BLaER1 (cell line): ENCODE results near the gene ADAMTSL2.
A peak's percentile ranks its signal among the peaks of the same experiment; 100 is the strongest.

Source experiments
- H3K27ac ChIP-seq: shearing (Covaris generic); formaldehyde crosslinking; 2 replicates; pipeline ENCODE4 v1.8.1; 2022
- H3K27me3 ChIP-seq: shearing (Covaris generic); formaldehyde crosslinking; 2 replicates; pipeline ENCODE4 v1.8.1; 2022
- H3K36me3 ChIP-seq: shearing (Covaris generic); formaldehyde crosslinking; 2 replicates; pipeline ENCODE4 v1.8.1; 2022
- H3K4me1 ChIP-seq: shearing (Covaris generic); formaldehyde crosslinking; 2 replicates; pipeline ENCODE4 v1.8.1; 2022
- H3K4me2 ChIP-seq: shearing (Covaris generic); formaldehyde crosslinking; 2 replicates; pipeline ENCODE4 v1.8.1; 2022
- H3K4me3 ChIP-seq: shearing (Covaris generic); formaldehyde crosslinking; 2 replicates; pipeline ENCODE4 v1.8.1; 2022
- H3K9ac ChIP-seq: shearing (Covaris generic); formaldehyde crosslinking; 2 replicates; pipeline ENCODE4 v1.8.1; 2022
- H3K9me3 ChIP-seq: shearing (Covaris generic); formaldehyde crosslinking; 2 replicates; pipeline ENCODE4 v1.8.1; 2022
- H4K20me1 ChIP-seq: shearing (Covaris generic); formaldehyde crosslinking; 2 replicates; pipeline ENCODE4 v1.8.1; 2022
- Cebpa-rat ChIP-seq: shearing (Covaris generic); IDR thresholded peaks from 2 replicates; pipeline ENCODE4 v1.8.1; 2022

Gene ADAMTSL2

GRCh38 chr9:133534346-133535291, at the start of gene ADAMTSL2:
ADAMTSL2 (plus strand) TSS chr9:133534704; CDS start chr9:133536713, 2,009 bp downstream.
- H3K36me3 ChIP-seq, result no peaks in the 10 kb centered on the region
- no peaks in the 10 kb centered on the region for H4K20me1 ChIP-seq
- peak within 1 kb of the TSS; percentile 98 for H3K4me2 ChIP-seq
- no peaks in the 10 kb centered on the region for H3K9me3 ChIP-seq
- peak within 1 kb of the TSS; percentile 55 for H3K4me3 ChIP-seq
- H3K27me3 ChIP-seq, result peaks cover 17% of the 10 kb centered on the region
- peak within 1 kb of the TSS; percentile 39; the same call in 1 of the 2 replicates for H3K9ac ChIP-seq
- TF ChIP-seq Cebpa-rat, result no peak
- H3K4me1 ChIP-seq, result peaks cover 89% of the 10 kb centered on the region
- peak within 1 kb of the TSS; percentile 71 for H3K27ac ChIP-seq

GRCh38 chr9:133485531-133486260, 48.8 kb upstream of the ADAMTSL2 start:
- Histone ChIP-seq H3K27me3 (no peaks in the 10 kb centered on the region), H3K36me3 (no peaks in the 10 kb centered on the region), H3K4me3 (no peak overlapping the region), H3K9me3 (no peaks in the 10 kb centered on the region), H3K4me1 (peaks cover 47% of the 10 kb centered on the region), H3K27ac (peak overlapping the region; percentile 28), H3K9ac (0 out of 2 replicates have a peak overlapping the region, but pooled peaks have one; percentile 38), H3K4me2 (peak overlapping the region; percentile 64), H4K20me1 (no peaks in the 10 kb centered on the region)
- no peak for TF ChIP-seq Cebpa-rat

- H3K9me3 ChIP-seq, result no peaks in the 10 kb centered on the region
- no peak for TF ChIP-seq Cebpa-rat
- no peak overlapping the region for H3K4me3 ChIP-seq
- H4K20me1 ChIP-seq, result no peaks in the 10 kb centered on the region
- no peaks in the 10 kb centered on the region for H3K36me3 ChIP-seq
- peaks cover 49% of the 10 kb centered on the region for H3K4me1 ChIP-seq
- H3K4me2 ChIP-seq, result peak overlapping the region; percentile 32; the same call in 1 of the 2 replicates
- no peak overlapping the region for H3K27ac ChIP-seq
- H3K27me3 ChIP-seq, result no peaks in the 10 kb centered on the region
- no peak overlapping the region for H3K9ac ChIP-seq
Measured at GRCh38 chr9:133487331-133487725, 47.2 kb upstream of the ADAMTSL2 start.

GRCh38 chr9:133488686-133489252, 45.7 kb upstream of the ADAMTSL2 start:
- Histone ChIP-seq H4K20me1 (no peaks in the 10 kb centered on the region), H3K4me2 (no peak overlapping the region), H3K4me1 (peaks cover 43% of the 10 kb centered on the region), H3K4me3 (no peak overlapping the region), H3K9ac (no peak overlapping the region), H3K27ac (no peak overlapping the region), H3K36me3 (no peaks in the 10 kb centered on the region), H3K27me3 (no peaks in the 10 kb centered on the region), H3K9me3 (no peaks in the 10 kb centered on the region)
- no peak for TF ChIP-seq Cebpa-rat

GRCh38 chr9:133489253-133490190, 45.0 kb upstream of the ADAMTSL2 start:
- Histone ChIP-seq H3K27me3 (no peaks in the 10 kb centered on the region), H3K4me1 (peaks cover 38% of the 10 kb centered on the region), H3K9ac (no peak overlapping the region), H4K20me1 (no peaks in the 10 kb centered on the region), H3K4me3 (no peak overlapping the region), H3K36me3 (no peaks in the 10 kb centered on the region), H3K9me3 (no peaks in the 10 kb centered on the region), H3K4me2 (no peak overlapping the region), H3K27ac (no peak overlapping the region; the same call in 1 of the 2 replicates)
- TF ChIP-seq Cebpa-rat, result no peak

GRCh38 chr9:133490201-133490681, 44.3 kb upstream of the ADAMTSL2 start:
- TF ChIP-seq Cebpa-rat, result no peak
- H3K36me3 ChIP-seq, result no peaks in the 10 kb centered on the region
- H3K4me3 ChIP-seq, result no peak overlapping the region
- no peak overlapping the region for H3K9ac ChIP-seq
- H3K27ac ChIP-seq, result no peak overlapping the region; the same call in 1 of the 2 replicates
- H3K9me3 ChIP-seq, result no peaks in the 10 kb centered on the region
- no peaks in the 10 kb centered on the region for H4K20me1 ChIP-seq
- H3K4me2 ChIP-seq, result no peak overlapping the region
- H3K27me3 ChIP-seq, result no peaks in the 10 kb centered on the region
- peaks cover 31% of the 10 kb centered on the region for H3K4me1 ChIP-seq

GRCh38 chr9:133490865-133491655, 43.4 kb upstream of the ADAMTSL2 start:
- Histone ChIP-seq H3K4me3 (no peak overlapping the region), H3K27ac (no peak overlapping the region), H3K4me2 (no peak overlapping the region), H3K9ac (no peak overlapping the region), H3K4me1 (peaks cover 25% of the 10 kb centered on the region), H3K27me3 (no peaks in the 10 kb centered on the region), H3K9me3 (no peaks in the 10 kb centered on the region), H4K20me1 (no peaks in the 10 kb centered on the region), H3K36me3 (no peaks in the 10 kb centered on the region)
- no peak for TF ChIP-seq Cebpa-rat

- no peak overlapping the region for H3K27ac ChIP-seq
- H3K27me3 ChIP-seq, result no peaks in the 10 kb centered on the region
- TF ChIP-seq Cebpa-rat, result no peak
- H3K4me3 ChIP-seq, result no peak overlapping the region
- H3K9ac ChIP-seq, result no peak overlapping the region
- H3K9me3 ChIP-seq, result no peaks in the 10 kb centered on the region
- peaks cover 28% of the 10 kb centered on the region for H3K4me1 ChIP-seq
- no peak overlapping the region for H3K4me2 ChIP-seq
- no peaks in the 10 kb centered on the region for H3K36me3 ChIP-seq
- H4K20me1 ChIP-seq, result no peaks in the 10 kb centered on the region
Measured at GRCh38 chr9:133491656-133491925, 42.9 kb upstream of the ADAMTSL2 start.
